ENCODE measurements around the gene HABP2. TPM values are rescaled to one million over a fixed set of nuclear protein-coding genes. Genes with fewer than 3 reads are reported as not detected.

Gene HABP2
- total and polyA plus RNA-seq, 9 of the 15 experiments (the other 6 are each of a cell fraction or from before 2014, with no cell fraction given): 0.09 TPM; not detected in 8

DNA sequence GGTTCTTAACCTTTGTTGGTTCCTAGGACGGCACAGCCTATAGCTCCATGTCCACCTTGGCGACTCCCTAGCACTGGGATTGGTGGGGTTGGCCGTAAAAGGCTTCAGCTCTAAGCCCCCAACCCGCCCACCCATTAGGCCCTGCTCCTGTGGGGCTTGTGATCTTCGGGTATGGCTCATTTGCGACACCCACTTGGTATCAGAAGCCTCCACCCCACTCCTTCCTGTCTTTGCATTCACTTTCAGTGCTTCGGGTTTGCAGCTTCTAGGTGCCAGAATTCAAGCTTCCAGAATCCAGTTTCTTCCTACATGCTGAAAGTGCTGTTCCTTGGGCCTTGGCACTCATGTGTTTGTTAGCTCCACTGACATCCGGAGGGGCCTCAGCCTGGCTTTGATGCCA, 39.5 kb downstream of the HABP2 start:
- BruUV-seq (replicated peaks): no TSS peak
- in situ Hi-C loops (cut with MboI) (no loop called here), intact Hi-C loops (cut with micrococcal nuclease) (no loop called here)
- POLR2A ChIA-PET: no interaction called here
- peaks cover 6 to 35% of the 10 kb centered on the region in 2 experiments; a peak in 3 of 5 replicates for H3K27me3 ChIP-seq (ENCODE audit: control insufficient read depth in 2 of 2, insufficient read depth in 2 of 2, low read length in 2 of 2)
- H3K27ac ChIP-seq (ENCODE audit: extremely low read depth, low read depth, low read length): no peak overlapping the region
- H3K9ac ChIP-seq (ENCODE audit: insufficient read depth in 1 of 2, low read depth in 2 of 2, low read length in 2 of 2): no peak overlapping the region
- DNase-seq (ENCODE audit: extremely low read depth in 1 of 4, low spot score in 3 of 4): no peak
- no peak for ATAC-seq
- no peaks in the 10 kb centered on the region for H3K4me1 ChIP-seq (replicated peaks in 1 of 2; ENCODE audit: control insufficient read depth in 2 of 2, insufficient read depth in 2 of 2, low read length in 2 of 2)
- H3K4me3 ChIP-seq: no peak overlapping the region
- no peaks in the 10 kb centered on the region for H3K36me3 ChIP-seq (ENCODE audit: control insufficient read depth, insufficient read depth, low read length)
- no peaks in the 10 kb centered on the region for H3K9me3 ChIP-seq (replicated peaks; ENCODE audit: control insufficient read depth, insufficient read depth, low read depth, low read length)
- H3K4me2 ChIP-seq (ENCODE audit: insufficient read depth, low read length): no peak overlapping the region
- H2AFZ ChIP-seq (ENCODE audit: low read depth, low read length): no peak overlapping the region
- CTCF ChIA-PET (ENCODE audit: low intra/inter-chr PET ratio): no interaction called here
- H4K20me1 ChIP-seq (replicated peaks; ENCODE audit: control insufficient read depth, insufficient read depth, low read length): no peaks in the 10 kb centered on the region; the same call in 1 of the 2 replicates
- no peak for TF ChIP-seq ZC3H11A (IDR thresholded peaks at IDR 0.05; ENCODE audit: low read depth, low read length)
- no peak for TF ChIP-seq CAMTA2 (CRISPR knock-in tag; conservative IDR thresholded peaks at IDR 0.05)
- H3K9me1 ChIP-seq (ENCODE audit: control insufficient read depth, insufficient read depth, low read length): no peaks in the 10 kb centered on the region
- WGBS (ENCODE audit: insufficient coverage, low coverage, missing lambda C conversion rate): 0% methylated on average over 3 of the region's 8 CpGs
- no peak for FAIRE-seq
- H3K79me2 ChIP-seq (ENCODE audit: control insufficient read depth, insufficient read depth, low read length): no peaks in the 10 kb centered on the region

- CTCF ChIA-PET (ENCODE audit: low intra/inter-chr PET ratio): interaction anchor here (0.5 kb wide), 1 partner anchor 144 kb away, joined by 3 read pairs; no protein-coding TSS in a partner anchor
- FAIRE-seq (no peak), DNase-seq (ENCODE audit: extremely low read depth in 1 of 4, low spot score in 3 of 4) (no peak), ATAC-seq (no peak)
- Histone ChIP-seq H3K27ac (ENCODE audit: extremely low read depth, low read depth, low read length) (no peak overlapping the region), H3K79me2 (ENCODE audit: control insufficient read depth, insufficient read depth, low read length) (no peaks in the 10 kb centered on the region), H3K4me1 (replicated peaks in 1 of 2; ENCODE audit: control insufficient read depth in 2 of 2, insufficient read depth in 2 of 2, low read length in 2 of 2) (no peaks in the 10 kb centered on the region), H3K4me3 (no peak overlapping the region), H3K36me3 (ENCODE audit: control insufficient read depth, insufficient read depth, low read length) (no peaks in the 10 kb centered on the region), H3K4me2 (ENCODE audit: insufficient read depth, low read length) (no peak overlapping the region), H3K27me3 (ENCODE audit: control insufficient read depth in 2 of 2, insufficient read depth in 2 of 2, low read length in 2 of 2) (peaks cover 6 to 41% of the 10 kb centered on the region in 2 experiments; a peak in 3 of 5 replicates), H2AFZ (ENCODE audit: low read depth, low read length) (no peak overlapping the region), H3K9ac (ENCODE audit: insufficient read depth in 1 of 2, low read depth in 2 of 2, low read length in 2 of 2) (no peak overlapping the region), H4K20me1 (replicated peaks; ENCODE audit: control insufficient read depth, insufficient read depth, low read length) (no peaks in the 10 kb centered on the region; the same call in 1 of the 2 replicates), H3K9me1 (ENCODE audit: control insufficient read depth, insufficient read depth, low read length) (no peaks in the 10 kb centered on the region), H3K9me3 (replicated peaks; ENCODE audit: control insufficient read depth, insufficient read depth, low read depth, low read length) (no peaks in the 10 kb centered on the region)
- POLR2A ChIA-PET: no interaction called here
- in situ Hi-C loops (cut with MboI) (no loop called here), intact Hi-C loops (cut with micrococcal nuclease) (no loop called here)
- BruUV-seq (replicated peaks): no TSS peak
- WGBS (ENCODE audit: insufficient coverage, low coverage, missing lambda C conversion rate): 0% methylated on average over 9 of the region's 13 CpGs
- TF ChIP-seq MEF2A (IDR thresholded peaks at IDR 0.05; ENCODE audit: control insufficient read depth, low read depth, low read length): no peak
- TF ChIP-seq, protein P1, sequence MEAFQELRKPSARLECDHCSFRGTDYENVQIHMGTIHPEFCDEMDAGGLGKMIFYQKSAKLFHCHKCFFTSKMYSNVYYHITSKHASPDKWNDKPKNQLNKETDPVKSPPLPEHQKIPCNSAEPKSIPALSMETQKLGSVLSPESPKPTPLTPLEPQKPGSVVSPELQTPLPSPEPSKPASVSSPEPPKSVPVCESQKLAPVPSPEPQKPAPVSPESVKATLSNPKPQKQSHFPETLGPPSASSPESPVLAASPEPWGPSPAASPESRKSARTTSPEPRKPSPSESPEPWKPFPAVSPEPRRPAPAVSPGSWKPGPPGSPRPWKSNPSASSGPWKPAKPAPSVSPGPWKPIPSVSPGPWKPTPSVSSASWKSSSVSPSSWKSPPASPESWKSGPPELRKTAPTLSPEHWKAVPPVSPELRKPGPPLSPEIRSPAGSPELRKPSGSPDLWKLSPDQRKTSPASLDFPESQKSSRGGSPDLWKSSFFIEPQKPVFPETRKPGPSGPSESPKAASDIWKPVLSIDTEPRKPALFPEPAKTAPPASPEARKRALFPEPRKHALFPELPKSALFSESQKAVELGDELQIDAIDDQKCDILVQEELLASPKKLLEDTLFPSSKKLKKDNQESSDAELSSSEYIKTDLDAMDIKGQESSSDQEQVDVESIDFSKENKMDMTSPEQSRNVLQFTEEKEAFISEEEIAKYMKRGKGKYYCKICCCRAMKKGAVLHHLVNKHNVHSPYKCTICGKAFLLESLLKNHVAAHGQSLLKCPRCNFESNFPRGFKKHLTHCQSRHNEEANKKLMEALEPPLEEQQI (IDR thresholded peaks at IDR 0.05): no peak
- TF ChIP-seq, protein P2, sequence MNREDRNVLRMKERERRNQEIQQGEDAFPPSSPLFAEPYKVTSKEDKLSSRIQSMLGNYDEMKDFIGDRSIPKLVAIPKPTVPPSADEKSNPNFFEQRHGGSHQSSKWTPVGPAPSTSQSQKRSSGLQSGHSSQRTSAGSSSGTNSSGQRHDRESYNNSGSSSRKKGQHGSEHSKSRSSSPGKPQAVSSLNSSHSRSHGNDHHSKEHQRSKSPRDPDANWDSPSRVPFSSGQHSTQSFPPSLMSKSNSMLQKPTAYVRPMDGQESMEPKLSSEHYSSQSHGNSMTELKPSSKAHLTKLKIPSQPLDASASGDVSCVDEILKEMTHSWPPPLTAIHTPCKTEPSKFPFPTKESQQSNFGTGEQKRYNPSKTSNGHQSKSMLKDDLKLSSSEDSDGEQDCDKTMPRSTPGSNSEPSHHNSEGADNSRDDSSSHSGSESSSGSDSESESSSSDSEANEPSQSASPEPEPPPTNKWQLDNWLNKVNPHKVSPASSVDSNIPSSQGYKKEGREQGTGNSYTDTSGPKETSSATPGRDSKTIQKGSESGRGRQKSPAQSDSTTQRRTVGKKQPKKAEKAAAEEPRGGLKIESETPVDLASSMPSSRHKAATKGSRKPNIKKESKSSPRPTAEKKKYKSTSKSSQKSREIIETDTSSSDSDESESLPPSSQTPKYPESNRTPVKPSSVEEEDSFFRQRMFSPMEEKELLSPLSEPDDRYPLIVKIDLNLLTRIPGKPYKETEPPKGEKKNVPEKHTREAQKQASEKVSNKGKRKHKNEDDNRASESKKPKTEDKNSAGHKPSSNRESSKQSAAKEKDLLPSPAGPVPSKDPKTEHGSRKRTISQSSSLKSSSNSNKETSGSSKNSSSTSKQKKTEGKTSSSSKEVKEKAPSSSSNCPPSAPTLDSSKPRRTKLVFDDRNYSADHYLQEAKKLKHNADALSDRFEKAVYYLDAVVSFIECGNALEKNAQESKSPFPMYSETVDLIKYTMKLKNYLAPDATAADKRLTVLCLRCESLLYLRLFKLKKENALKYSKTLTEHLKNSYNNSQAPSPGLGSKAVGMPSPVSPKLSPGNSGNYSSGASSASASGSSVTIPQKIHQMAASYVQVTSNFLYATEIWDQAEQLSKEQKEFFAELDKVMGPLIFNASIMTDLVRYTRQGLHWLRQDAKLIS (CRISPR knock-in tag; IDR thresholded peaks at IDR 0.05): no peak
- no peak for TF ChIP-seq ARHGAP35 (IDR thresholded peaks at IDR 0.05; ENCODE audit: partially characterized antibody)
- no peak for TF ChIP-seq RFX1 (IDR thresholded peaks at IDR 0.05)
- TF ChIP-seq ERF (CRISPR knock-in tag; IDR thresholded peaks at IDR 0.05): no peak
- TF ChIP-seq CCNT2 (IDR thresholded peaks at IDR 0.05; ENCODE audit: borderline replicate concordance, extremely low read depth, insufficient read length, low read depth, low read length): no peak
- TF ChIP-seq, protein P3, sequence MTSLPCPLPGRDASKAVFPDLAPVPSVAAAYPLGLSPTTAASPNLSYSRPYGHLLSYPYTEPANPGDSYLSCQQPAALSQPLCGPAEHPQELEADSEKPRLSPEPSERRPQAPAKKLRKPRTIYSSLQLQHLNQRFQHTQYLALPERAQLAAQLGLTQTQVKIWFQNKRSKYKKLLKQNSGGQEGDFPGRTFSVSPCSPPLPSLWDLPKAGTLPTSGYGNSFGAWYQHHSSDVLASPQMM (CRISPR knock-in tag; IDR thresholded peaks at IDR 0.05): no peak
These were observed 41.8 kb downstream of the HABP2 start for GRCh38 chr10:113594652-113595051.
